ENCODE results near the gene DIPK1B. TPM values are rescaled to one million over a fixed set of nuclear protein-coding genes. Genes with fewer than 3 reads are reported as not detected.
A peak's percentile ranks its signal among the peaks of the same experiment; 100 is the strongest.

Gene DIPK1B
- total and polyA plus RNA-seq, 10 of the 15 experiments (the other 5 are each of a cell fraction or from before 2014, with no cell fraction given): 0.08 to 0.28 (median 0.13) TPM; not detected in 3

GRCh38 chr9:136741883-136742571 is 29.7 kb downstream of the DIPK1B start (continued):
- TF ChIP-seq EGR1 (IDR thresholded peaks at IDR 0.05; ENCODE audit: borderline replicate concordance in 1 of 2, low read depth in 2 of 2, low read length in 2 of 2) (peak in 1 of 2 experiments; percentile 94; a peak in 2 of 3 replicates), TAF1 (IDR thresholded peaks at IDR 0.05; ENCODE audit: borderline replicate concordance, low read depth, low read length) (no peak), RAD51 (IDR thresholded peaks at IDR 0.05) (no peak), RELA (IDR thresholded peaks at IDR 0.05; ENCODE audit: borderline replicate concordance, partially characterized antibody) (no peak), POLR2A (IDR thresholded peaks at IDR 0.05; ENCODE audit: low read depth, low read length) (no peak), RBBP5 (conservative IDR thresholded peaks at IDR 0.05) (no peak), USF1 (IDR thresholded peaks at IDR 0.05; ENCODE audit: borderline replicate concordance, extremely low read length, insufficient read depth, low read depth, low read length) (no peak), NFXL1 (IDR thresholded peaks at IDR 0.05; ENCODE audit: borderline replicate concordance) (no peak), CREB1 (IDR thresholded peaks at IDR 0.05; ENCODE audit: low read depth) (no peak), CEBPB (IDR thresholded peaks at IDR 0.05; ENCODE audit: borderline replicate concordance in 1 of 2, low read depth in 2 of 2, low read length in 2 of 2) (no peak), EP300 (IDR thresholded peaks at IDR 0.05; ENCODE audit: borderline replicate concordance in 1 of 2, control insufficient read depth in 1 of 2, low read depth in 2 of 2, low read length in 2 of 2) (no peak), BMI1 (IDR thresholded peaks at IDR 0.05; ENCODE audit: borderline replicate concordance) (no peak), KAT2A (conservative IDR thresholded peaks at IDR 0.05; ENCODE audit: control insufficient read depth, low read depth, low read length) (no peak), ZSCAN29 (IDR thresholded peaks at IDR 0.05) (no peak), IKZF1 (conservative IDR thresholded peaks at IDR 0.05) (peak; percentile 76), NFYA (IDR thresholded peaks at IDR 0.05; ENCODE audit: borderline replicate concordance, low read depth, low read length) (no peak), SIX5 (IDR thresholded peaks at IDR 0.05; ENCODE audit: low read depth, low read length, severe bottlenecking) (no peak), YY1 (IDR thresholded peaks at IDR 0.05; ENCODE audit: low read depth, low read length) (no peak), ZNF592 (IDR thresholded peaks at IDR 0.05) (no peak)
- TF ChIP-seq, protein P1, sequence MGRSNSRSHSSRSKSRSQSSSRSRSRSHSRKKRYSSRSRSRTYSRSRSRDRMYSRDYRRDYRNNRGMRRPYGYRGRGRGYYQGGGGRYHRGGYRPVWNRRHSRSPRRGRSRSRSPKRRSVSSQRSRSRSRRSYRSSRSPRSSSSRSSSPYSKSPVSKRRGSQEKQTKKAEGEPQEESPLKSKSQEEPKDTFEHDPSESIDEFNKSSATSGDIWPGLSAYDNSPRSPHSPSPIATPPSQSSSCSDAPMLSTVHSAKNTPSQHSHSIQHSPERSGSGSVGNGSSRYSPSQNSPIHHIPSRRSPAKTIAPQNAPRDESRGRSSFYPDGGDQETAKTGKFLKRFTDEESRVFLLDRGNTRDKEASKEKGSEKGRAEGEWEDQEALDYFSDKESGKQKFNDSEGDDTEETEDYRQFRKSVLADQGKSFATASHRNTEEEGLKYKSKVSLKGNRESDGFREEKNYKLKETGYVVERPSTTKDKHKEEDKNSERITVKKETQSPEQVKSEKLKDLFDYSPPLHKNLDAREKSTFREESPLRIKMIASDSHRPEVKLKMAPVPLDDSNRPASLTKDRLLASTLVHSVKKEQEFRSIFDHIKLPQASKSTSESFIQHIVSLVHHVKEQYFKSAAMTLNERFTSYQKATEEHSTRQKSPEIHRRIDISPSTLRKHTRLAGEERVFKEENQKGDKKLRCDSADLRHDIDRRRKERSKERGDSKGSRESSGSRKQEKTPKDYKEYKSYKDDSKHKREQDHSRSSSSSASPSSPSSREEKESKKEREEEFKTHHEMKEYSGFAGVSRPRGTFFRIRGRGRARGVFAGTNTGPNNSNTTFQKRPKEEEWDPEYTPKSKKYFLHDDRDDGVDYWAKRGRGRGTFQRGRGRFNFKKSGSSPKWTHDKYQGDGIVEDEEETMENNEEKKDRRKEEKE (IDR thresholded peaks at IDR 0.05): no peak
- TF ChIP-seq, protein P2, sequence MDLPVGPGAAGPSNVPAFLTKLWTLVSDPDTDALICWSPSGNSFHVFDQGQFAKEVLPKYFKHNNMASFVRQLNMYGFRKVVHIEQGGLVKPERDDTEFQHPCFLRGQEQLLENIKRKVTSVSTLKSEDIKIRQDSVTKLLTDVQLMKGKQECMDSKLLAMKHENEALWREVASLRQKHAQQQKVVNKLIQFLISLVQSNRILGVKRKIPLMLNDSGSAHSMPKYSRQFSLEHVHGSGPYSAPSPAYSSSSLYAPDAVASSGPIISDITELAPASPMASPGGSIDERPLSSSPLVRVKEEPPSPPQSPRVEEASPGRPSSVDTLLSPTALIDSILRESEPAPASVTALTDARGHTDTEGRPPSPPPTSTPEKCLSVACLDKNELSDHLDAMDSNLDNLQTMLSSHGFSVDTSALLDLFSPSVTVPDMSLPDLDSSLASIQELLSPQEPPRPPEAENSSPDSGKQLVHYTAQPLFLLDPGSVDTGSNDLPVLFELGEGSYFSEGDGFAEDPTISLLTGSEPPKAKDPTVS (IDR thresholded peaks at IDR 0.05; ENCODE audit: low read depth, low read length): peak; percentile 89

Measured in GM12878 (cell line).